MM.1S (cell line): Measurements from ENCODE around the gene PTTG2.

Experiments used
- DNase-seq: peaks from one replicate; pipeline ENCODE4 v3.0.0-alpha.2; 2015
- H2AFZ ChIP-seq: fragments of 300-600 bp; sonication (generic); 2 replicates; pipeline ENCODE4 v1.6.0; 2016; ENCODE audit warnings: antibody characterized with exemption, low read length
- H3F3A ChIP-seq: fragments of 300-600 bp; sonication (generic); 2 replicates; pipeline ENCODE4 v1.6.1; 2016; ENCODE audit warnings: mild to moderate bottlenecking, antibody characterized with exemption, low read length, moderate library complexity, mixed read lengths; ENCODE audit not compliant: insufficient read depth
- H3K27ac ChIP-seq: fragments of 300-600 bp; sonication (generic); 2 replicates; pipeline ENCODE4 v1.5.1; 2016; ENCODE audit warnings: mild to moderate bottlenecking, low read length
- H3K27me3 ChIP-seq: fragments of 300-600 bp; sonication (generic); replicated peaks from 2 replicates; pipeline ENCODE4 v1.6.0; 2016; ENCODE audit warnings: low read length; ENCODE audit not compliant: insufficient read depth
- H3K36me3 ChIP-seq: fragments of 300-600 bp; sonication (generic); replicated peaks from 2 replicates; pipeline ENCODE4 v1.6.1; 2016; ENCODE audit warnings: mild to moderate bottlenecking, low read length, mixed read lengths; ENCODE audit not compliant: insufficient read depth
- H3K4me1 ChIP-seq: fragments of 300-600 bp; sonication (generic); 2 replicates; pipeline ENCODE4 v1.6.1; 2016; ENCODE audit warnings: low read length, mixed read lengths
- H3K4me2 ChIP-seq: fragments of 300-600 bp; sonication (generic); 2 replicates; pipeline ENCODE4 v1.6.0; 2016; ENCODE audit warnings: low read depth, low read length
- H3K4me3 ChIP-seq: fragments of 300-600 bp; sonication (generic); 2 replicates; pipeline ENCODE4 v1.5.1; 2016; ENCODE audit warnings: low read length, mixed read lengths
- H3K79me2 ChIP-seq: fragments of 300-600 bp; sonication (generic); 2 replicates; pipeline ENCODE4 v1.6.1; 2016; ENCODE audit warnings: mixed run types, low read length, mixed read lengths
- H3K9ac ChIP-seq: fragments of 300-600 bp; sonication (generic); 2 replicates; pipeline ENCODE4 v1.6.1; 2016; ENCODE audit warnings: low read length, mixed read lengths
- H3K9me2 ChIP-seq: fragments of 300-600 bp; sonication (generic); replicated peaks from 2 replicates; pipeline ENCODE4 v1.6.1; 2016; ENCODE audit warnings: mild to moderate bottlenecking, low read length, mixed read lengths; ENCODE audit not compliant: insufficient read depth
- H3K9me3 ChIP-seq: fragments of 300-600 bp; sonication (generic); replicated peaks from 2 replicates; pipeline ENCODE4 v1.6.1; 2016; ENCODE audit warnings: mild to moderate bottlenecking, low read length, mixed read lengths; ENCODE audit not compliant: insufficient read depth
- H4K20me1 ChIP-seq: fragments of 300-600 bp; sonication (generic); 2 replicates; pipeline ENCODE4 v1.6.1; 2016; ENCODE audit warnings: mild to moderate bottlenecking, low read length, moderate library complexity, mixed read lengths; ENCODE audit not compliant: insufficient read depth
- CTCF ChIP-seq: fragments of 300-600 bp; sonication (generic); IDR thresholded peaks from 2 replicates; pipeline ENCODE4 v1.5.1; 2016; ENCODE audit warnings: antibody characterized with exemption, low read length, mixed read lengths
- EZH2 ChIP-seq: fragments of 300-600 bp; sonication (generic); optimal IDR thresholded peaks from 2 replicates; pipeline ENCODE3; 2017; ENCODE audit warnings: low read depth, mild to moderate bottlenecking, antibody characterized with exemption, low read length, mixed read lengths
- EZH2phosphoT487 ChIP-seq: fragments of 300-600 bp; sonication (generic); IDR thresholded peaks from 2 replicates; pipeline ENCODE4 v1.6.1; 2018; ENCODE audit warnings: antibody characterized with exemption, low read length

PTTG2 gene

GRCh38 chr4:37988670-37989069, 28.5 kb downstream of the PTTG2 start:
- no peak overlapping the region for H3K4me3 ChIP-seq
- DNase-seq: no peak
- no peaks in the 10 kb centered on the region for H3K9me2 ChIP-seq
- H3K9me3 ChIP-seq: no peaks in the 10 kb centered on the region
- peaks cover under 1% of the 10 kb centered on the region; the same call in 1 of the 2 replicates for H3K4me1 ChIP-seq
- no peak overlapping the region for H3K27ac ChIP-seq
- H3K36me3 ChIP-seq: no peaks in the 10 kb centered on the region
- peaks cover 79% of the 10 kb centered on the region for H3K79me2 ChIP-seq
- no peak overlapping the region for H3K9ac ChIP-seq
- TF ChIP-seq EZH2phosphoT487 (no peak), EZH2 (no peak), CTCF (no peak)
- no peak overlapping the region for H2AFZ ChIP-seq
- no peaks in the 10 kb centered on the region for H3K27me3 ChIP-seq
- H4K20me1 ChIP-seq: no peaks in the 10 kb centered on the region
- H3F3A ChIP-seq: no peaks in the 10 kb centered on the region
- H3K4me2 ChIP-seq: no peak overlapping the region

GRCh38 chr4:37989398-37990260, 29.4 kb downstream of the PTTG2 start:
- Histone ChIP-seq H3K27me3 (no peaks in the 10 kb centered on the region), H3K9ac (no peak overlapping the region), H3K9me2 (no peaks in the 10 kb centered on the region), H3F3A (0 out of 2 replicates have a peak, but pooled peaks cover 3% of the 10 kb centered on the region), H3K4me2 (no peak overlapping the region), H2AFZ (no peak overlapping the region), H3K4me3 (no peak overlapping the region), H3K36me3 (no peaks in the 10 kb centered on the region), H4K20me1 (no peaks in the 10 kb centered on the region), H3K27ac (no peak overlapping the region), H3K79me2 (peaks cover 78% of the 10 kb centered on the region), H3K9me3 (no peaks in the 10 kb centered on the region), H3K4me1 (peaks cover 9% of the 10 kb centered on the region)
- DNase-seq: no peak
- TF ChIP-seq CTCF (no peak), EZH2 (no peak), EZH2phosphoT487 (no peak)

DNA sequence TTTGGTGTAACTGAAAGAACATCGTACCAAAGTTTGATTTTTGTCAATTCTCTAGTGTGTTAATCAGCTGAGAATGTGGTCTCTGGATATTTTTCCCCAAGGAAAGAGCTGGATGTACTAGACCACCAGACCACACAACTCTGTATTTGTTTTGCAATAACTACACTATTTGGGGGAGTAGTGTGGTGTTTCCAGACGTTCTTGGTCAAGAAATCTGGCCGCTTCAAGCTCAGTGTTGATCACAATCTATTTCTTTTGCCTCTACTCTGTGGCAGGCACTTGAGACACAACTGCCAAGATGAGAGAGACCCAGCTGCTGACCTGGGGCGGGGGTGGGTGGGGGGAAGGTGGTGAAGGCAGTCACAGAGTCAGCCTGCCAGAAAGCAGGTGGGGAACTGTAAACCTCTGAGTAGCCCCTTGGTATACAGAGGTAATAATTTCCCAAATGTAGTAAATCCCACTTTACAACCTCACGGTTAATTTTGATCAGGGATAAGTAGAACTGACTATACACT, 30.6 kb downstream of the PTTG2 start:
- Histone ChIP-seq H3K4me3 (no peak overlapping the region), H3K9me3 (no peaks in the 10 kb centered on the region), H4K20me1 (no peaks in the 10 kb centered on the region), H3K4me1 (peaks cover 15% of the 10 kb centered on the region), H3K9ac (no peak overlapping the region), H2AFZ (no peak overlapping the region), H3K4me2 (no peak overlapping the region), H3K9me2 (no peaks in the 10 kb centered on the region), H3K27ac (no peak overlapping the region), H3K79me2 (peaks cover 76% of the 10 kb centered on the region), H3K27me3 (no peaks in the 10 kb centered on the region), H3K36me3 (no peaks in the 10 kb centered on the region), H3F3A (0 out of 2 replicates have a peak, but pooled peaks cover 11% of the 10 kb centered on the region)
- TF ChIP-seq EZH2: no peak
- no peak for TF ChIP-seq EZH2phosphoT487
- no peak for TF ChIP-seq CTCF
- DNase-seq: no peak
